Stimulated activated naive CD4-positive, alpha-beta T cell treated with Interleukin-2 at 50 U/mL for 16 hours (primary cell): ENCODE measurements around the gene MYD88.
A peak's percentile ranks its signal among the peaks of the same experiment; 100 is the strongest.

ENCODE experiments used
- DNase-seq: peaks from one replicate; lab custom pipeline; 2025; lab: John Stamatoyannopoulos, UW

The MYD88 gene

DNA sequence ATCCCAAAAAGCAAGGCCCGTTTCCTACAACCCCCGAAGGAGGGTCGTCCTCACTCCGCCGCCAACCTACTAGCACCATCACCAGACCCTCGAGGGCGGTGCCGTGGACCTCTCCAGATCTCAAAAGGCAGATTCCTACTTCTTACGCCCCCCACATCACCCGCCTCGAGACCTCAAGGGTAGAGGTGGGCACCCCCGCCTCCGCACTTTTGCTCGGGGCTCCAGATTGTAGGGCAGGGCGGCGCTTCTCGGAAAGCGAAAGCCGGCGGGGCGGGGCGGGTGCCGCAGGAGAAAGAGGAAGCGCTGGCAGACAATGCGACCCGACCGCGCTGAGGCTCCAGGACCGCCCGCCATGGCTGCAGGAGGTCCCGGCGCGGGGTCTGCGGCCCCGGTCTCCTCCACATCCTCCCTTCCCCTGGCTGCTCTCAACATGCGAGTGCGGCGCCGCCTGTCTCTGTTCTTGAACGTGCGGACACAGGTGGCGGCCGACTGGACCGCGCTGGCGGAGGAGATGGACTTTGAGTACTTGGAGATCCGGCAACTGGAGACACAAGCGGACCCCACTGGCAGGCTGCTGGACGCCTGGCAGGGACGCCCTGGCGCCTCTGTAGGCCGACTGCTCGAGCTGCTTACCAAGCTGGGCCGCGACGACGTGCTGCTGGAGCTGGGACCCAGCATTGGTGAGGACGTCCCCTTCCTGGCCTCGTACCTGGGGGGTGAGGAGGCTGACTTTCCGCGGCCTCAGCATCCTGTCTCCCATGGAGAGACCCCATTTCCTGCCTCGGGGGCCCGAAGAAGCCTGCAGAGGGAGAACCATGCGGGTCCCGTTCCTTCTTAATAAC is at the start of gene MYD88:
MYD88 (plus strand) TSS at position 313 of the 842 bp plus-strand sequence; CDS start at position 353, 40 bp downstream.
- DNase-seq: peak; percentile 85

DNA sequence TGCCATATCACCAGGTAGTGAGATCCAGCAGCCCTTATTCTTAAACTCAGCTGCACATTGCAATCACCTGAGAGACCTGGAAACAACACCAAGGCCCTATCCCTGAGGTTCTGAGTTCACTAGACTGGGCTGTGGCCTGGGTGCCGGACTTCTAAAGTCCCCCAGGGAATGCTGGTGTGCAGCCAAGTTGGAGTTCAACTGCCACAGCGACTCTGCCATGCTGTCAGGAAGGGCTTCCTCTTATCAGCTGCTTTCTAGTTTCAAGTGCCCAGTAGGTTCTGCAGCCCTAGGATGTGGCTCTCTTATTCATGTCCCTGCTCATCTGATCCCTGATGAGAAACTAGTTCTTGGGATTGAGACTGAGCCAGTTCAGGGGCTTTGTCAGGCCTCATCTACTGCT is 49.3 kb upstream of the MYD88 start:
- DNase-seq: no peak

DNA sequence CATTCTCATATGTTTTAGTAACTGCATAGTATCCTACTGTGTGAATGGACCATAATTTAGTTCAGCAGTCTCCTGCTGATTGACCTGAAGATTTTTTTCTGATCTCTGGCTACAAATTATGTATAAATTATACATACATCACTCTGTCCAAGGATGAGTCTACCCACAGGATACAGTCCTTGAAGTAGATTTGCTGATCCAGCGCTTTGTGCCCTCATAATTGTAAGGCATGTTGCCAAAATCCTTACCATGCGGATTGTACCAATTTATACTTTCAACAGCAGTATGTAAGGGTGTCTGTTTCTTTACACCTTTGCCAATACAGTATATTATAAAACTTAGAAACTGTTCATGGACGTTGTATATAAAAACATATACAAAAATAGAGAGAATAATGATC is 48.0 kb upstream of the MYD88 start:
- no peak for DNase-seq

DNA sequence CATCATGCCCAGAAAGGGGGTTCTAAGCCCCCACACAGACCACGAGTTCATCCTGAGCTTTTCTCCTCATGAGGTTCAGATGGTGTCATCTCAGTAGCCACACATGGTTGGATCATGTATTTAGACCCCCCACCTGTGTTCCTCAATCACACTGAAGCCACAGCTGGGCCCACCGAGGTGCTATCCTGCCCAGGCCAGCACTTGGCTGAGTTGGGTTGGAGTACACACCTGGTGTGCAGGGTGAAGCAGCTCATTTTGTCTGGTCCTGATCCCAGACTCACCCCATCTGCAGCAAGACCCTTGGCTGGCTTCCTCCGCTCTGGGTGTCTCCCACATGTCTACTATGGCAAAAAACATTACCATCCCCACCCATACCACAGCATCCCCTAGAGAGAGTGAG is 43.5 kb upstream of the MYD88 start:
- no peak for DNase-seq

DNA sequence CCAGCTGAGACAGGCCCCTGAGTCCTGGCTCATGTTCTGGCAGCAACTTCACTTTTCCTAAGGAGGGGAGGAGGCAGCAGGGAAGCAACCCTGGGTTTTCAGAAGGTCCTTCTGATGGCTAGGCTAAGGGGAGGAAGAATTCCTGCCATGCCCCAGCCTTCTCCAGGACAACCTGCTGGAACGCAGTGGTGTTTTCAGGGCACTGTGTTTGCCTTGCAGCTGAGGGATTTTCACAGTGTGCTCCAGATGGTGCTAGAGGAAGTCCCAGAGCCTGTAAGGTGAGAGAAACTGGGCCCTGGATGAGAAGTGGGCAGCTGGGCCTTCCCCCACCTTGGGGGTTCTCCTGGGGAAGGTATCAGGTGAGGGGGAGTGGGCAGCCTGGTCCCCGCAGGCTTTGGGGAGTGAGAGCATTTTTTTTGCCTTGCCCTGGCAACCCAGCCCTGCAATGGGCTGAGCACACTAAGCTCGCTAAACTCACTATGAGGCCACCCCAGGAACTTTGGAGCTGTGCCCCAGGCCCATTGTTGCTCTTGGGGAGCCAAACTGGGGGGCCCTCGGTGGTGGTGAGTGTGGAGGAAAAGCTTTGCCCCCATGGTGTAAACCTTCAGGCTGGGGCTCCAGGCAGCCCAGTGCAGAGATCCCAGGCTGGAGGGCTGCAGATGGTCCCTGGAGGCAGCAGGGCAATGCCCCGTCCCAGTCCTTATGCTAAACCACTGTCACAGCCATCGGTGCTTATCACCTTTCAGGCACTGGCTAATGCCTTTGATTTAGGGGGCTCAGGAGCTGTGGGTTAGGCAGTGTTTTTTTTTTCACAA is 42.6 kb upstream of the MYD88 start:
- no peak for DNase-seq

DNA sequence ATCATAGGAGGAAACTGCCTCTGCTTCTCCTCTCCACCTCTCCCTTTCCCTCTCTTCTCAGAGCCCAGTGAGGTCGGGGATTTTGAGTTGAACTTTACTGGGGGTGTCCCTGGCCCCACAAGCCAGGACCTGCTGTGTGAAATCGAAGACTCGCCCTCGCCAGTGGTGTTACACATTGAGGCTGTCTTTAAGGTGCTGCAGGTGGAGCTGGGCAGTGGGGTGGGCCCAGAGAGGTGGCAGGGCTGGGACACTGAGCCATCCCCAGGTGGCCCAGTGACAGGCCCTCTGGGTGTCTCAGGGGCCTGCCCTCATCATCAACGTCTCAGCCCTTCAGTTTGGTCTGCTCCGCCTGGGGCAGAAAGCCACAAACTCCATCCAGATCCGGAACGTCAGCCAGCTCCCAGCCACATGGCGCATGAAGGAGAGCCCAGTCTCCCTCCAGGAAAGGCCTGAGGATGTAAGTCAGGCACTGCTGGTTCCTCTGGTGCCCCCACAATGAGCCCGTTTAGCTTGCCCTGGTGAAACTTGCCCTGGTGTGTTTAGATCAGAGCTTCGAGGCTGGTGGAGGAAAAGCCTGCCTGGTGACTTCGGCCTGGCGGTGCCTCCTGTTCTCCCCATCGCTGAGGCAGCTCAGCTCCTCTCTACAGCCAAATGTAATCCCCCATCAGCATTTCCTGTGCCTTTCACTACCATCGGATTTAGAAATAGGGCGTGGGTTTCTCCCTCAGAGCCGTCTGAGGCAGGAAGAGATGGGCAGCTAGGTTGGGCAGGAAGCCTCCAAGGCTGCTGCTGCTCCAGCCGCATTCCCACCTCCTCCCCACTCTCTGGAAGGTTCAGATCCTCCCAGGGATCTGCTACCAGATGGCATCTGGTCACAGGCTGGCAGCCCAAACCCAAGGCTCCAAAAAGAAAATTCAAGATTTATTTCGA is 40.8 kb upstream of the MYD88 start:
- DNase-seq: no peak

DNA sequence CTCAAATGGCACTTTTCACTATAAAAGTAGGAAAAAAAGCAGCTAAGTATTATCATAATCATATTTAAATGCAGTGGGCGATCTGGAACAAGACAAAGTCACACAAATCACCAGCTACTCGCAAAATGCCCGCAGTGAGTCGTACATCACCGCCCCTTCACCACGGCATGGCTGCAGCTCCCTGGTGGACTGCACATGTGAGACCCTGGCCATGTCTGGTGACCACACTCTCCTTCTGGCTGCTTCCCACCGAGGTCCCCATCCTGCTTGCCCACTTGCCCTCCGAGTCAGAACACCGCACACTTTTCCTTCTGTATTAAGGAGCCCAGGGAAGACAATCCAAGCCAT is 40.1 kb upstream of the MYD88 start:
- DNase-seq: no peak

DNA sequence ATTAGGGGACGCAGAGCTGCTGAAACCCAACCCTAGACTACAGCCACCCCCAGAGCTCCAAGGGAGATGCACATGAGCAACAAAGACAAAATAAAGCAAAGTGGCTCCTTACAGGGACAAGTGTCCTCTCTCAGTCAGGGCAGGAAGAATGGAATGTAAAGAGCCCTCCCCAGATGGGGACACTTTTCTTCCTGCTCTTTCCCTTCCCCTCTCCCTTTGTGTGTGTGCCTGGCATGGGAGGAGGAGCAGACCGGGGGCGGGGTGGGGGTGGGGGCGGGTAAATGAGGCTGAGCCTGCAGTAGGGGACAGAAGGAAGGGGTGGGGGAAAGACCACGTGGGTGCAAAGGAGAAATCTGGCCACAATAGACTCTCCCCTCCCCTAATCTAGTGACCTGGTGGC is 38.9 kb upstream of the MYD88 start:
- DNase-seq: no peak

DNA sequence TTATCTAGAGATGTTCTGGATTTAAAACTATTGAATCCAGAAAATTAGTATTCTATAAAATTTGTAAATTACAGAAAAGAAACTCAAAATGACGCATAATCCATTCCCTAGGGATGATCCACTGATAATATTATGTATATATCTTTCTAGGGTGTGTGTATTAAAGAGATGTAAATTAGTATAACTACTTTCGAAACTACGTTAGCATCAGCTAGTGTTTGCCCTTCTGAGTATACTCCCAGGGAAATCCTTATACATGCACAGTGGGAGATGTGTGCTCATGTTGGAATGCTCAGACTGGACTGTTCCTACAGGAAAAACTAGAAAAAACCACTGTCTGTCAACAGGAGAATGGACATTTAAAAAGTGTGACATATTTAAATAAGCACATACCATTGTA is 38.0 kb upstream of the MYD88 start:
- no peak for DNase-seq

DNA sequence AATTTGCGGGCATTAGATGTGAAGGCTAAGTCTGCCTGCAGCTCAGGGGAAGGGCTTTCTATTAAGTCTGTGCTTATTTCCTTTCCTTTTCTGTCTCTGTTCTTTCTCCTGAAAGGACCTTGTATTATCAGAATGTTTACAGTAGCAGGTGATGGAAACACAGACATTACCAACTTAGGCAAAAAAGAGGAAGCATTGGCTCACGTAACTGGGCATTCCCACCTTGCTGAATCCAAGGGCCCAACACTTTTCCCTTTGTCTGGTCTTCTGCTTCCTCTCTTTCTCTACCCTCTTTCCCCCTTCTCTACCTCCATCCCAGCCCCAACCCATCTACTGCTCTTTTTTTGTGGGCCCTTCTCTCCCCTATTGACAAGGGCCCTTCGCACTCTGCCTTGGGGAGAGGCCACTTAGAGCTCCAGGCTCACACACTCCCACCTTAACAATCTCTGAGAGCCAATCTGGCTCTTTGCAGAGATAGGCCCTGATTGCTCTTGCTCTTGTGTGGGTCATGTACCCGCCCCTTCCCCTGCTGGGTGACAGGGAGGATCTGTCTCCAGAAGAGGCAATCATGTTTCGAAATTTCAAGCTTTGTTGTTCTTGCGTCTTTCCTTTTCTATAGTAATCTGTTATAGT is 36.5 kb upstream of the MYD88 start:
- DNase-seq: no peak

DNA sequence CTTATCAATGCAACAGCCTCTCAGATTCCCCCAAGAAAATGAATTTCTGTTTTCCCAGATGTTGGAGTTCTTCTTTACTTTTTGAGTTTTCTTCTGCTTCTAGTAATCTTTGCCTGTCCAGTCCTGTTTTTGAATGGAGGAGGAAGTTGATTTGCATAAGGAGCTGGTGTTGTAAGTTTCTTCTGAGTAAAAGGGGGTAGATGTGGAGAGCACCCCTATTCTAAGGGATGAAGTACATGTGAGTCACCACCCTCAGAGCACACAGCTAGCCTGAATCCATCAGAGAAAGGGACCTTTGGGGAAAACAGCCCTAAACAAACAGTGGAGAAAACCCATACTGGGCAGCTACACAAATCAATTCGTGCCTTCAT is 36.0 kb upstream of the MYD88 start:
- DNase-seq: no peak

DNA sequence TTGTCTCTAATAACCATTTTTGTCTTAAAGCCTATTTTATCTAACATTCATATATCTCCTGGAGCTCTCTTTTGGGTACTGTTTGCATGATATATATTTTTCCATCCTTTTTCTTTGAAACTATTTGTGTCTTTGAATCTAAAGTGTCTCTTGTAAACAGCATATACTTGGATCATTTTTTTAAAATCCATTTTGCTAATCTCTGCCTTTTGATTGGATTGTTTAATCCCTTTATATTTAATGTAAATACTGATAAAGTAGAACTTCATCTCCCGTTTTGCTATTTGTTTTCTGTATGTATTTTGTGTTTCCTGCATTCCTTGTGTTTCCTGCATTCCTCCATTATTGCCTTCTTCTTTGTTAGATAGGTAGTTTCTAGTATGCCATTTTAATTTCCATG is 32.9 kb upstream of the MYD88 start:
- no peak for DNase-seq

DNA sequence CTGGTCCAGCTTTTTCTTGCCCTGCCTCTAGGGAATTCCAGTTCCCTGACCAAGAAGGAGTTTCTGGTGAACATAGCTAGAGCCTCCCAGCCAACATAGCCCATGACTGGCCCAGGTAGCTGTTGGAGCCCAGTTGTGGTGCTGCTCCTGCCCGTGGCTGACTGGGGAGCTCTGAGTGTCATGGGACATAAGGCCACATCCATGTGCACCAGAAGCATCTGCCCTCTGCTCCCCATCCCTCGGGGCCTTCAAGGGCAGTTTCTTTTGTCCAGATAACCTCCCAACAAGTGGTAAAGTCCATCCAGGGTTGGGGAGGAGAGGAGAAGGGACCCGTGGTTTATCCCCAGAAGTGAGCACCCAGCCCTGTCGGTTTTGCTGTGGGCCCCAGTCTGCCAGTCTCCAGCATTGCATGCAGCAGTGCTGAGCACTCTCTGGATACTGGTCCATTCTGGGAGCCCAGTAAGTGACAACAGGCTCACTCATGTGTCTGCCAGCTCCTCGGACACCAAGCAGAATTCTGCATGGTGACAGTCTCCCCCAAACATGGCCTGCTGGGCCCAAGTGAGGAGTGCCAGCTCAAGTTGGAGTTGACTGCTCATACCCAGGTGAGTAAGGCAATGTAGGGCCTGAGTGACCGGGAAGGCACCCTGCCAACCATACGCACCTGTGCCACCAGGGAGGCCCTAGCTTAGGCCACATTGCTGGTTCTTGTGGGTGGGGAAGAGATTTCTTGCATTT is 30.4 kb upstream of the MYD88 start:
- DNase-seq: no peak

DNA sequence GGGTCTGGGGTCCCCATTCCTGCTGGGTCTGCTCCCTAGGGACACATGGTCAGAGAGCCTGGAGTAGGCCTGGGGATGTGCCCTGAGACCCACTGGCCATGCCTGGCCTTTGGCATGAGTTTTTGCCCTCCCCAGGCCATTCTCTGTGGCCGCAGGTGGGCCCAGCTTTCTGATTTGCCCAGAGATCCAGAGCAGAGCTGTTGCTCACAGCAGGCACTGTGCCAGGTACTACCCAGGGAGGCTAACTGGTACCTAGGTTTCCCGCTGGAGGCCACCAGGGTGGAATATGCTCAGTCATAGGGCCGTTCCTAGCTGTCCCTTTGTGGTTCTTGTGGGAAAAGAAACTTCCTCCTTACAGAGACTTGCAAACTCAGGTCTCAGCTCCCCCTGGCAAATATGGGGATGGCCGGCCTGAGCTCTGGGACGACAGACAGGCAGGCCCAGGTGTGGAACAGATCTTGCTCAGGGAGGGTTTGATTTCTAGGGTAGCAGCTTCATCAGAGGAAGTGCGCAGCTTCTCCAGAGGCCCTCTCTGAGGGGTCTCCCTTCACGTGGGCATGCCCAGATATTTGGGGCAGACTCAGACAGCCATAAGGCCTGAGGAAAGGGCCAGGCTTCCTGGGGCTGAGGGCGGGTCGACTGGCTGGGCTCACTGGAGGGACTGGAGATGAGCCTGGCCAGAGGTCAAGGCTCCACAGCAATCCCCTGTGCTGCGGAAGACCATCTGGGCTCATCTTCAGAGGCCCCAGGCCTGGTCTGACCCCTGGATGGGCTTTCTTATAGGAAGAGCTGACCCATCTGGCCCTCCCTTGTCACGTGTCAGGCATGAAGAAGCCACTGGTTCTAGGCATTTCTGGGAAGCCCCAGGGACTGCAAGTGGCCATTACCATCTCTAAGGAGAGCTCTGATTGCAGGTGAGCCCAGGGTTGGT is 29.5 kb upstream of the MYD88 start:
- DNase-seq: no peak

DNA sequence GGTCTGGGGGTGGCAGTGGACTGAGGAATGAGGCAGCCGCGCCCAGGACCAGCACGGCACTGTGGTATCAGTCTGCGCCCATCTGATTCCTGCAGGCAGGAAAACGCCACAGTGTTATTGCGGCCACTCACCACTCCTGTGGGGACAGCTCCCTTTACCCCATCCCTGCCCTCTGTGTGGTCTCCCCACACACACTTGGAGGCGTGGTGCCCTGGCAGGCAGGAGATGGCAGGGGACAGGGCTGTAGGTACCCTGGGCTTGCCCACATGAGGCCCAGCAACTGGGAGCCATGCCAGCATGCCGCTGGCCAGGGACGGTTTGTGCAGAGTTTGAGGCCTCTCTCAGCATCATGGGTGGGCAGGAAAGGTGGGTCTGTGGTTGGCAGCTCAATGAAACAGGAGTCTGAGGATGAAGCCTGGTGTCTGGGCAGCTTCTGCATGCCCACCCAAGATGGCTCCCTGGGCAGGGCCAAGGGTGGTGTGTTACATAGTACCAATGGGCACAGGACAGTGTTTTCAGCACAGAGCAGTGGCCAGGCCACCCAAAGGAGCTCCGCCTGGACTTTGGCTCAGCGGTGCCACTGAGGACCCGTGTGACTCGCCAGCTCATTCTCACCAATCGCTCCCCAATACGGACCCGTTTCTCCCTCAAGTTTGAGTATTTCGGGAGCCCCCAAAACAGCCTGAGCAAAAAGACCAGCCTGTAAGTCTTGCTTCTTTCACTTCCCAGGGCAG is 28.7 kb upstream of the MYD88 start:
- DNase-seq: no peak

DNA sequence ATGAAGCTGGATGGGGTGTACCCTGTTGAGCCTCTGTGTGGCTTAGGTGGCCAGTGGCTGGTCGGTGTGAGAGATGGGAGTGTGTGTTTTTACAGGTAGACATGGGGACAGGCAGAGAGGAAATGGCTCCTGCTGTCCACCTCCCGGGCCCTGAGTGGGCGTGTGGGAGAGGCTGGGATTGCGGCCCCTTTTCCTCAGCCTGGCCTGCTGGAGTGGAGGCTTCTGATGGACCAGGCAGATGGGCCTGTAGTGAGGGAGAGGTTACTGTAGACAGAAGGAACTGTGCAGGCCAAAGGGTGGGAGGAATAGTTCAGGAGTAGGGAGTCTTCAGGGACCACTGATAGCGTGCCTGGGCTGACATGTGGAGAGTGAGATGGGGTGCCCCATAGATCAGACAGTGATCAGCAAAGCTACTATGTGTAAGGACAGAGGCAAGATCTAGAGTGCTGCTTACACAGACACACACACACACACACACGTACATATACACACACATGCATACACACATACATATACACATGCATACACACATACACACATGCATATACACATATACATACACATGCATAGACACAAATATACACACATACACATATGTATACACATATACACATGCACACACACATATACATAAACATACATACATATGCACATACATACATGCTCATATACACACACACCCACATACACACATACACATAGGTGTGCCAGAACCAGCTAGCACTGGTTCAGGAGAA is 28.0 kb upstream of the MYD88 start:
- DNase-seq: no peak

DNA sequence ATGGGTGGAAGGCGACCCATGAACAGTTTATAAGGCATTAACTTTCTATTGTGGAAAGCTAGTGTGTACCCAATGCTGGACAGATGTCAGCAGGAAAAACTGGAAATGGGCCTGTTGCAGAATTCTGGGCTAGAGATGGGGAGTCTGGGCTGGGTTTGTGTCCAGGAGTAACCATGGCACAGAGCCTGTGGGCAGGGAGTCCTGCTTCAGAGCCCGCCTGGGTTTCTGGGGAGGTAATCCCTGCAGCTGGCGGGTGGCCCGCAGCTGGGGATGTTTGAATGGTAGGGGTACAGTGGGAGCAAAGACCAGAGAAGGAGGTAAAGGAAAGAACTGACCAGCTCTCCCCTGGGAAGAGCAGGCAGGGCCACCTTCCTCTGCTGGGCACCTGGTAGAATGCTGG is 27.3 kb upstream of the MYD88 start:
- DNase-seq: no peak

DNA sequence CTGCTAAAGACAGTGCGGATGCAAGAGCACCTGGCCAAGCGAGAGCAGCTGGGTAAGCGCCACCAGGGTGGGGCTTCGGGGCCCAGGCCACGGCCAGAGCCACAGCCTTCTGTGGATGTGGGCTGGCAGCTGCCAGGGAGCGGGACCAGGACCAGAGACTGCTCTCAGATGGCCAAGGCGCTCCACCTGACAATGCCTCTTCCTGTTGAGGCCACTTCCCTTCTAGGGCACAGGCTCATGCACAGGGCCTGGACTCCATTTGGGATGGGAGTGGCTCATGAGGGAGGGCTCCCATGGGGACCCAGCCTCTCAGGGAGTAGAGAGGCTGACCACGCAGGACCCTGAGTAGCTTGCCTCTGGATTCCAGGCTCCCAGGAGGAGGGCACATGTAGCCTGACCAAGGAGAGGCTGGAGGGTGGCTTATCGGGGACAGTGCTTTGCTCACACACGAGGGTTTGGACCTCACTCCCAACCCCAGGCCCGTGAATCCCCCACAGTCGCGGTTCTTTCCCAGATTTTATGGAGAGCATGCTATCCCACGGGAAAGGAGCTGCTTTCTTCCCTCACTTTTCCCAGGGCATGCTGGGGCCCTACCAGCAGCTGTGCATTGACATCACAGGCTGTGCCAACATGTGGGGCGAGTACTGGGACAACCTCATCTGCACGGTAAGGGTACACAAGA is 26.6 kb upstream of the MYD88 start:
- DNase-seq: no peak
